ENCODE measurements around the gene CYB5B. TPM values are rescaled to one million over a fixed set of nuclear protein-coding genes. Genes with fewer than 3 reads are reported as not detected.
"Not testable (repeated sequence)": the region's sequence is repeated elsewhere in the genome, so short reads cannot be mapped to it uniquely, and the experiment has no call there.

The CYB5B gene
- total RNA-seq, 2 donors from 2014 or later, result 60.8 to 62.0 TPM

DNA sequence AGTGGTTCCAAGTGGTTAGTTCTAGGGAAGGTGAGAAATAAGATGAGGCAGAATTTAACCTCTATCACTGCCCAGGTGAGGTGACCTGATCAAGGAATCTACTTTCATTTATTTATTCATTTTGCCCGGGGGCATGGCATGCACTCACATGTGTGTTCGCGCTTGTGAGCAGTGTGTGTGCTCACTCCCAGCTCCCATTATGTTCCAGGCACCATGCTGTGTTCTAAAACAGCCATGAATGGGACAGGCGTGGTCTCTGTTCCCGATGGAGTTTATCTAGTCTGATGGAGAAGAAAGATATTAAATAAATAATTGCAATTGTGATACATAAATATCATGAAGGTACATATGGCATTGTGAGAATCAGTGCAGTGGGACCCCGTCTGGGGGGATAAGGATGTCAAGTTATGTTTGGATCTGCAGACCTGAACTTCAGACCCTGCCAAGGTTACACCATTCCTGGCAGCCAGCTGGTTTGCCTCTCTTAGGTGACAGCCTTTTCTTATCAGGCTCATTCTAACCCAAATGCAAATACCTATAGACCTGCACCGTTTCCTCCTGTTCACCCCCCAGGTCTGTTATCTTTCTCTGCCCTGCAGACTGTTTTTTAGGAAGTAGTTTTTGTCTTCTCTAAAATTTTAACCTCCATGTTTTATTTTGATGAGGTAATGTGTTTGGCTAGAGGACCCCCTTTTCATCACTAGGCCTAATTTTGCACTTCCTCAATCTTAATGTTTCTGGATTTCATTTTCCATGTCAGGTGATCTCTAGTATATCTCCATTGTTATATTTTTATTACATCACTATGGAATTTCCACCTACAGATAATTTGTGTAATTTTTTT is 11.8 kb downstream of the CYB5B start:
- DNase-seq (no peak), ATAC-seq (no peak)
- intact Hi-C loops (cut with DNase I), result no loop called here

DNA sequence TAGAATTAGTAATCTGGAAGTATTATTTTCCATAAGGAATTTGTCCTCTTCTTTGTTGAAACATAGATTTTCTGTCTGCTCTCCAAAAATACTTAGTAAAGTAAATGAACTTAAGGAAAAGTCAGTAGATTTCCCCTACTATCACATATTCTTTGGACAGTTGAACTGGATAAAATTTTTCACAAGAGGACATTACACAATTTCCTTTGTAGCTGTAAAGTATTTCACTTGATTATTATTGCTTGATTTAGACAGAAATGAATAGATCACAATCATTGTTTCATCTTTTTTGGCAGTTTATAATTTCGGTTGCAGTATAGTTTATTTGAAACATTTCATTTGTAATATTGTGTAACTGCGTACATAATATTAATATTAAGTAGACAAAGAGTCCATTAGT is 12.5 kb downstream of the CYB5B start:
- intact Hi-C loops (cut with DNase I), result no loop called here
- no peak for DNase-seq
- no peak for ATAC-seq

DNA sequence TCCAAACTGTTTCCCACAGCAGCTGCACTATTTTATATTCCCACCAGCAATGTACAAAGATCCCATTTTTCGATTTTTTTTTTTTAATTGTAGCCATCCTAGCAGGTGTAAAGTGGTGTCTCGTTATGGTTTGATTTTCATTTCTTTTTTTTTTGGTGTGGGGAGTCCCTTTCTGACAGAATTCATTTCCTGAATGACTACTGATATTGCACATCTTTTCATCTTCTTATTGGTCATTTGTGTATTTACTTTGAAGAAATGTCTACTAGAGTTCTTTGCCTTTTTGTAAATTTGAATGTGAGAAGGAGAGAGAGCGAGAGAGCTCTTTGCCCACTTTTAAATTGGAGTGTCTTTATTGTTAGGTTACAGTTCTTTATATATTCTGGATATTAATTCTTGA is 14.0 kb downstream of the CYB5B start:
- intact Hi-C loops (cut with DNase I), result no loop called here
- DNase-seq (no peak), ATAC-seq (no peak)

- no peak for ATAC-seq
- intact Hi-C loops (cut with DNase I), result no loop called here
Measured at GRCh38 chr16:69440250-69440649, 15.8 kb downstream of the CYB5B start.

DNA sequence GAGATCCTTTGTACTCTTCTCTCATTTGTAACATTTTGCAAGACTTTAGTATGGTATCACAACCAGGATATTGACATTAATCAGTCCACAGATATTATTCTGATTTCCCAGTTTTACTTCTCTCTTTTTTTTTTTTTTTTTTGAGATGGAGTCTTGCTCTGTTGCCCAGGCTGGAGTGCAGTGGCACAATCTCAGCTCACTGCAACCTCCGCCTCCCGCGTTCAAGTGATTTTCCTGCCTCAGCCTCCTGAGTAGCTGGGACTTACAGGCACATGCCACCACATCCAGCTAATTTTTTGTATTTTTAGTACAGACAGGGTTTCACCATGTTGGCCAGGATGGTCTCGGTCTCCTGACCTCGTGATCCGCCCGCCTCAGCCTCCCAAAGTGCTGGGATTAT is 16.6 kb downstream of the CYB5B start:
- intact Hi-C loops (cut with DNase I); ATAC-seq; DNase-seq: not testable (repeated sequence)

More at GRCh38 chr16:69440250-69440649, 15.8 kb downstream of the CYB5B start:
- DNase-seq, result no peak

- no peak for DNase-seq
Measured at GRCh38 chr16:69443927-69444631, 19.7 kb downstream of the CYB5B start.

DNA sequence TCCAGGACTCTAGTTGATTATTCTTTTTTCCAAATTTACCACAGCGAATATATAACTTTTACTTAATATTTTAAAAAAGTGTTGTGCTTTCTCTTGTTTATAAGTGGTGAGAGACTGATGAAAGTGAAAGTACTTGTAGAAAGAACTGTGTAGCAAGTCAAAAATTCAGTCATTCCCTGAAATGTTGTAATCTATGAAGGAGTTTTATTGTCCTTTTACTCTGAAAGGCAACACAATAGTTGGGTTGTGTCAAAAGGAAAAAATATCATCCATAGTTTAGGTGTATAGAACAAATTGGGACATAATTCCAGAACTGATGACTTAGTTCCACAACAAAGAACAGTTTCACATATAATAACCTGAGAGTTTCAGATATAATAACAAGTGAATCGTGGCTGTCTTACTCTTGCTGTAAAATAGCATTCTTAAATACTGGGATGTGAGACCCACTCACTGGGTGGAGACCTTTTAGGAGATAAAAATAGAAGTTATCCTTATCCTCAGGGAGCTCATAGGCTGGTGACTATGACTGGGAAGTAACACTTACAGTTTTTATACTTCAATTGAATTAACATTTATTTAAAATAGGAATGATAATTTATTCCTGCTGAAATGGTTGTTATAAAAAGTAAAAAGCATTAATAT is 20.6 kb downstream of the CYB5B start:
- intact Hi-C loops (cut with DNase I), result no loop called here

More at GRCh38 chr16:69443927-69444631, 19.7 kb downstream of the CYB5B start:
- ATAC-seq, result peak; percentile 60 to 72
- intact Hi-C loops (cut with DNase I), result no loop called here

GRCh38 chr16:69448470-69449193 is 24.2 kb downstream of the CYB5B start:
- peak; percentile 25 to 70 for ATAC-seq
- no peak for DNase-seq
- intact Hi-C loops (cut with DNase I), result no loop called here

More for the DNA sequence above, 20.6 kb downstream of the CYB5B start:
- DNase-seq, result no peak
- peak; percentile 31 to 51 for ATAC-seq

DNA sequence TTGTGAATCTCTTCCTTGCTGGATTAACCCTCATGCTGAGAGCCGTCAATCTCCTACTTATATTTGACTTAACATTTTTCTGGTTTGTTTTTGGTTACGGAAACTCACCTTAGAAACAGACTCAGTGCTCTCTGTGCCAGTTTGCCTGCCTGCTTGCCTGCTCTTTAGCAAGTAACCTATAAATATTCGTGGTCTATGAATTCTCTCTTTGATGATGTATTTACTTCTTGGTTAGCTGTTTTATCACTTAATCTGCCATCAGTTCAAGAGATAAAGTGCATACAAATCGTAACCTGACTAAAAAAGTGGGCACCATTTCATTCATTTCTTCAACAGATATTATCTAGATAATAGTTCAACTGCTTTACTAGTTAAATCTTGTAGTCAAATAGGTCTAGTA is 26.7 kb downstream of the CYB5B start:
- intact Hi-C loops (cut with DNase I), result no loop called here
- DNase-seq (no peak), ATAC-seq (no peak)

GRCh38 chr16:69453936-69454335 is 29.5 kb downstream of the CYB5B start:
- ATAC-seq (no peak), DNase-seq (no peak)
- intact Hi-C loops (cut with DNase I), result no loop called here

GRCh38 chr16:69463876-69464275 is 39.5 kb downstream of the CYB5B start:
- DNase-seq (no peak), ATAC-seq (no peak)
- intact Hi-C loops (cut with DNase I), result loop anchor here in 1 of 2 donors (10.0 kb wide), 1 partner anchor 101 kb away; the partner anchor contains the start of gene NFAT5

- DNase-seq, result no peak
- no peak for ATAC-seq
- intact Hi-C loops (cut with DNase I), result loop anchor here in 1 of 2 donors (10.0 kb wide), 1 partner anchor 100 kb away; the partner anchor contains the start of gene NFAT5
Measured at GRCh38 chr16:69465083-69465721, 40.8 kb downstream of the CYB5B start.

- no peak for ATAC-seq
- intact Hi-C loops (cut with DNase I), result loop anchor here in 1 of 2 donors (10.0 kb wide), 1 partner anchor 99 kb away; the partner anchor contains the start of gene NFAT5
- no peak for DNase-seq
Measured at GRCh38 chr16:69465881-69466280, 41.5 kb downstream of the CYB5B start.

- DNase-seq (no peak), ATAC-seq (no peak)
- intact Hi-C loops (cut with DNase I), result loop anchor here in 1 of 2 donors (10.0 kb wide), 1 partner anchor 98 kb away; the partner anchor contains the start of gene NFAT5
Measured at GRCh38 chr16:69466547-69466946, 42.1 kb downstream of the CYB5B start.

DNA sequence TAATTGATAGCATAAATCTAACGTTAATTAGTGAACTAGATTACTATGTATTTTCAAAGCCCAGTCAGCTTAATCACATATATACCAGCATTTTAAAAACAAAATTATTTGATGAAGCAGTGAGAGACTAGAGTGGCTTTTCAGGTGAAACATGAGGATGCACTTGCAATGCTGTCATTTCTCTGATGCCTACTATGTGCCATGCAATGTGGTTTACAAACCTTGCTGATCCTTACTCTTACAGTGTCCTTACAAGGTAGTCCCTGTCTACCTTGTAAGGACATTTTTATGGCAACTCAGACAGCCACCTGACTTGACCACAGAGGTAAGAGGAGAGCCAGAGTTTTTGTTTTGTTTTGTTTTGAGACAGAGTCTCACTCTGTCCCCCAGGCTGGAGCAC is 42.7 kb downstream of the CYB5B start:
- intact Hi-C loops (cut with DNase I), result loop anchor here in 1 of 2 donors (10.0 kb wide), 1 partner anchor 98 kb away; the partner anchor contains the start of gene NFAT5
- ATAC-seq (no peak), DNase-seq (no peak)

DNA sequence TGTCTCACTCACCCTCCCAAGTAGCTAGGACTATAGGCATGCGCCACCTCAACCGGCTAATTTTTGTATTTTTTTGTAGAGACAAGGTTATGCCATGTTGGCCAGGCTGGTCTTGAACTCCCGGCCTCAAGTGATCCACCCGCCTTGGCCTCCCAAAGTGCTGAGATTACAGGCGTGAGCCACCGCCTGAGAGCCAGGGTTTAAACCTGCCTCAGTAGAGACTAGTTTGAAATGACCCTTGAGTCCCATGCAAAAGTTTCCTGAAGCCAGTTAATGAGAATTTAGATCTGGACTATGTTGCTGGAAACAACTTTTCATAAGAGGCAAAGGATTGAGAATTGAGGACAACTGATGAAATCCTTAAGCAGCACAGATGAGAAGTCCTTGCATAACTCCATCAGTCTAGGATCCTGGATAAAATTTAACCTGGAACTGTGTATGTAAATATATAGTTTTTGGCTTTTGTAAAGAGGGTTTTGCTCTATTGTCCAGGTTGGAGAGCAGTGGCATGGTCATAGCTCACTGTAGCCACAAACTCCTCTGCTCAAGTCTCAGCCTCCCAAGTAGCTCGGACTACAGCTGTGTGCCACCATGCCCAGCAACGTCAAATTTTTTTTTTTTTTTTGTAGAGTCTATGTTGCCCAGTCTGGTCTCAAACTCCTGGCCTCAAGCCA is 43.2 kb downstream of the CYB5B start:
- DNase-seq (no peak), ATAC-seq (no peak)
- intact Hi-C loops (cut with DNase I), result loop anchor here in 1 of 2 donors (10.0 kb wide), 1 partner anchor 97 kb away; the partner anchor contains the start of gene NFAT5

- DNase-seq (no peak), ATAC-seq (no peak)
- intact Hi-C loops (cut with DNase I), result loop anchor here in 1 of 2 donors (10.0 kb wide), 1 partner anchor 95 kb away; the partner anchor contains the start of gene NFAT5
Measured at GRCh38 chr16:69469807-69470561, 45.6 kb downstream of the CYB5B start.
